ENCODE results near the gene TRPT1. TPM values are rescaled to one million over a fixed set of nuclear protein-coding genes. Genes with fewer than 3 reads are reported as not detected.
A peak's percentile ranks its signal among the peaks of the same experiment; 100 is the strongest.

TRPT1 gene
- total RNA-seq, 2 experiments from 2014 or later, result 11.3 to 11.5 TPM

- H3K36me3 ChIP-seq (ENCODE audit: insufficient read depth, low read length), result peaks cover 8% of the 10 kb centered on the region
- H3K9me3 ChIP-seq (ENCODE audit: control insufficient read depth in 1 of 2, insufficient read depth in 1 of 2, low read length in 2 of 2), result no peaks in the 10 kb centered on the region
- H3K4me3 Mint-ChIP-seq, result peak overlapping the region; percentile 30
- H3K4me1 ChIP-seq (ENCODE audit: insufficient read depth, low read length), result peaks cover 25% of the 10 kb centered on the region
- H3K9me3 Mint-ChIP-seq, result no peaks in the 10 kb centered on the region
- ATAC-seq (ENCODE audit: poor library complexity) (no peak), DNase-seq (no peak)
- no peak overlapping the region for H3K4me3 ChIP-seq (ENCODE audit: low read length)
- H3K36me3 Mint-ChIP-seq (ENCODE audit: low read depth), result peaks cover 9% of the 10 kb centered on the region
- no peak overlapping the region for H3K27ac Mint-ChIP-seq
- H3K27me3 ChIP-seq (ENCODE audit: control insufficient read depth in 1 of 2, insufficient read depth in 2 of 2, low read length in 2 of 2), result no peaks in the 10 kb centered on the region
- H3K4me1 Mint-ChIP-seq (ENCODE audit: low read depth), result peaks cover 22% of the 10 kb centered on the region
- H3K27me3 Mint-ChIP-seq, result peaks cover 5% of the 10 kb centered on the region
- H3K27ac ChIP-seq (ENCODE audit: low read depth in 1 of 2, low read length in 2 of 2), result no peak overlapping the region
- ChIA-PET CTCF (no interaction called here), POLR2A (no interaction called here)
- TF ChIP-seq CTCF (IDR thresholded peaks at IDR 0.05), result no peak
- intact Hi-C loops (cut with DNase I, micrococcal nuclease), result no loop called here
These were observed 39.5 kb upstream of the TRPT1 start for GRCh38 chr11:64265176-64266160.

- POLR2A ChIA-PET, result interaction anchor here (1.1 kb wide), 1 partner anchor 23 kb away, joined by 3 read pairs; the partner anchor contains the start of gene FKBP2
- no peaks in the 10 kb centered on the region for H3K9me3 ChIP-seq (ENCODE audit: control insufficient read depth in 1 of 2, insufficient read depth in 1 of 2, low read length in 2 of 2)
- Mint-ChIP-seq H3K9me3 (no peaks in the 10 kb centered on the region), H3K27ac (no peak overlapping the region), H3K4me3 (no peak overlapping the region), H3K27me3 (no peaks in the 10 kb centered on the region), H3K4me1 (ENCODE audit: low read depth) (peaks cover 13% of the 10 kb centered on the region), H3K36me3 (ENCODE audit: low read depth) (peaks cover 4% of the 10 kb centered on the region)
- H3K36me3 ChIP-seq (ENCODE audit: insufficient read depth, low read length), result peaks cover 8% of the 10 kb centered on the region
- CTCF ChIA-PET, result no interaction called here
- no peak overlapping the region for H3K4me3 ChIP-seq (ENCODE audit: low read length)
- H3K27ac ChIP-seq (ENCODE audit: low read depth in 1 of 2, low read length in 2 of 2), result no peak overlapping the region
- DNase-seq (no peak), ATAC-seq (ENCODE audit: poor library complexity) (no peak)
- no peak for TF ChIP-seq CTCF (IDR thresholded peaks at IDR 0.05)
- intact Hi-C loops (cut with DNase I, micrococcal nuclease), result no loop called here
- peaks cover 24% of the 10 kb centered on the region for H3K4me1 ChIP-seq (ENCODE audit: insufficient read depth, low read length)
- H3K27me3 ChIP-seq (ENCODE audit: control insufficient read depth in 1 of 2, insufficient read depth in 2 of 2, low read length in 2 of 2), result no peaks in the 10 kb centered on the region
These were observed 38.4 kb upstream of the TRPT1 start for GRCh38 chr11:64264371-64264852.

- Histone ChIP-seq H3K4me3 (ENCODE audit: low read length) (no peak overlapping the region), H3K36me3 (ENCODE audit: insufficient read depth, low read length) (peaks cover 12% of the 10 kb centered on the region), H3K9me3 (ENCODE audit: control insufficient read depth in 1 of 2, insufficient read depth in 1 of 2, low read length in 2 of 2) (no peaks in the 10 kb centered on the region), H3K27me3 (ENCODE audit: control insufficient read depth in 1 of 2, insufficient read depth in 2 of 2, low read length in 2 of 2) (no peaks in the 10 kb centered on the region), H3K27ac (ENCODE audit: low read depth in 1 of 2, low read length in 2 of 2) (no peak overlapping the region), H3K4me1 (ENCODE audit: insufficient read depth, low read length) (peaks cover 22% of the 10 kb centered on the region)
- ChIA-PET POLR2A (interaction anchor here (1.0 to 1.1 kb wide), 2 partner anchors 21 to 23 kb away, joined by 3 read pairs; partner anchors contain the start of genes BAD and FKBP2), CTCF (interaction anchor here (1.5 kb wide), 1 partner anchor 37 kb away, joined by 5 read pairs; no protein-coding TSS in a partner anchor)
- no peak for TF ChIP-seq CTCF (IDR thresholded peaks at IDR 0.05)
- intact Hi-C loops (cut with DNase I, micrococcal nuclease), result no loop called here
- Mint-ChIP-seq H3K36me3 (ENCODE audit: low read depth) (peaks cover 6% of the 10 kb centered on the region), H3K4me3 (no peak overlapping the region), H3K4me1 (ENCODE audit: low read depth) (peaks cover 9% of the 10 kb centered on the region), H3K9me3 (no peaks in the 10 kb centered on the region), H3K27ac (no peak overlapping the region), H3K27me3 (no peaks in the 10 kb centered on the region)
- DNase-seq (no peak), ATAC-seq (ENCODE audit: poor library complexity) (no peak)
These were observed 37.9 kb upstream of the TRPT1 start for GRCh38 chr11:64263947-64264317.
